ENCODE data around the gene GAD1. TPM values are rescaled to one million over a fixed set of nuclear protein-coding genes. Genes with fewer than 3 reads are reported as not detected.

Gene GAD1
- total and polyA plus RNA-seq, 10 of the 15 experiments (the other 5 are each of a cell fraction or from before 2014, with no cell fraction given), result 0.04 to 3.4 (median 0.42) TPM

GRCh38 chr2:170873035-170873692 is 56.5 kb downstream of the GAD1 start (continued):
- TF ChIP-seq, protein P1, sequence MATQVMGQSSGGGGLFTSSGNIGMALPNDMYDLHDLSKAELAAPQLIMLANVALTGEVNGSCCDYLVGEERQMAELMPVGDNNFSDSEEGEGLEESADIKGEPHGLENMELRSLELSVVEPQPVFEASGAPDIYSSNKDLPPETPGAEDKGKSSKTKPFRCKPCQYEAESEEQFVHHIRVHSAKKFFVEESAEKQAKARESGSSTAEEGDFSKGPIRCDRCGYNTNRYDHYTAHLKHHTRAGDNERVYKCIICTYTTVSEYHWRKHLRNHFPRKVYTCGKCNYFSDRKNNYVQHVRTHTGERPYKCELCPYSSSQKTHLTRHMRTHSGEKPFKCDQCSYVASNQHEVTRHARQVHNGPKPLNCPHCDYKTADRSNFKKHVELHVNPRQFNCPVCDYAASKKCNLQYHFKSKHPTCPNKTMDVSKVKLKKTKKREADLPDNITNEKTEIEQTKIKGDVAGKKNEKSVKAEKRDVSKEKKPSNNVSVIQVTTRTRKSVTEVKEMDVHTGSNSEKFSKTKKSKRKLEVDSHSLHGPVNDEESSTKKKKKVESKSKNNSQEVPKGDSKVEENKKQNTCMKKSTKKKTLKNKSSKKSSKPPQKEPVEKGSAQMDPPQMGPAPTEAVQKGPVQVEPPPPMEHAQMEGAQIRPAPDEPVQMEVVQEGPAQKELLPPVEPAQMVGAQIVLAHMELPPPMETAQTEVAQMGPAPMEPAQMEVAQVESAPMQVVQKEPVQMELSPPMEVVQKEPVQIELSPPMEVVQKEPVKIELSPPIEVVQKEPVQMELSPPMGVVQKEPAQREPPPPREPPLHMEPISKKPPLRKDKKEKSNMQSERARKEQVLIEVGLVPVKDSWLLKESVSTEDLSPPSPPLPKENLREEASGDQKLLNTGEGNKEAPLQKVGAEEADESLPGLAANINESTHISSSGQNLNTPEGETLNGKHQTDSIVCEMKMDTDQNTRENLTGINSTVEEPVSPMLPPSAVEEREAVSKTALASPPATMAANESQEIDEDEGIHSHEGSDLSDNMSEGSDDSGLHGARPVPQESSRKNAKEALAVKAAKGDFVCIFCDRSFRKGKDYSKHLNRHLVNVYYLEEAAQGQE (IDR thresholded peaks at IDR 0.05; ENCODE audit: low read depth, low read length), result no peak
- TF ChIP-seq CREM (IDR thresholded peaks at IDR 0.05; ENCODE audit: low read depth) (peak; percentile 59; the same call in 1 of the 2 replicates), GATAD2B (conservative IDR thresholded peaks at IDR 0.05; ENCODE audit: low read depth) (0 out of 2 replicates have a peak, but pooled peaks have one; percentile 37), YY1 (IDR thresholded peaks at IDR 0.05; ENCODE audit: low read depth, low read length) (peak; percentile 77), IKZF1 (conservative IDR thresholded peaks at IDR 0.05) (peak; percentile 54), IRF4 (IDR thresholded peaks at IDR 0.05; ENCODE audit: low read depth, low read length) (no peak), IKZF2 (IDR thresholded peaks at IDR 0.05) (0 out of 4 replicates have a peak, but pooled peaks have one; percentile 30 to 46), RAD21 (IDR thresholded peaks at IDR 0.05; ENCODE audit: insufficient read depth, low read depth, low read length) (peak; percentile 66), TCF3 (IDR thresholded peaks at IDR 0.05; ENCODE audit: borderline replicate concordance, insufficient read depth, low read depth, low read length) (0 out of 2 replicates have a peak, but pooled peaks have one; percentile 58), SMARCA5 (IDR thresholded peaks at IDR 0.05) (peak; percentile 68; the same call in 1 of the 2 replicates), CREB1 (IDR thresholded peaks at IDR 0.05; ENCODE audit: low read depth) (0 out of 2 replicates have a peak, but pooled peaks have one; percentile 11), FOXK2 (IDR thresholded peaks at IDR 0.05) (no peak), PBX3 (IDR thresholded peaks at IDR 0.05; ENCODE audit: insufficient replicate concordance, low read depth, low read length) (peak; percentile 40), CBFB (IDR thresholded peaks at IDR 0.05; ENCODE audit: low read depth) (no peak), RB1 (IDR thresholded peaks at IDR 0.05; ENCODE audit: borderline replicate concordance) (peak; percentile 28; the same call in 1 of the 2 replicates)
- TF ChIP-seq, protein P2, sequence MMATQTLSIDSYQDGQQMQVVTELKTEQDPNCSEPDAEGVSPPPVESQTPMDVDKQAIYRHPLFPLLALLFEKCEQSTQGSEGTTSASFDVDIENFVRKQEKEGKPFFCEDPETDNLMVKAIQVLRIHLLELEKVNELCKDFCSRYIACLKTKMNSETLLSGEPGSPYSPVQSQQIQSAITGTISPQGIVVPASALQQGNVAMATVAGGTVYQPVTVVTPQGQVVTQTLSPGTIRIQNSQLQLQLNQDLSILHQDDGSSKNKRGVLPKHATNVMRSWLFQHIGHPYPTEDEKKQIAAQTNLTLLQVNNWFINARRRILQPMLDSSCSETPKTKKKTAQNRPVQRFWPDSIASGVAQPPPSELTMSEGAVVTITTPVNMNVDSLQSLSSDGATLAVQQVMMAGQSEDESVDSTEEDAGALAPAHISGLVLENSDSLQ (IDR thresholded peaks at IDR 0.05), result peak; percentile 53
- TF ChIP-seq, protein P3, sequence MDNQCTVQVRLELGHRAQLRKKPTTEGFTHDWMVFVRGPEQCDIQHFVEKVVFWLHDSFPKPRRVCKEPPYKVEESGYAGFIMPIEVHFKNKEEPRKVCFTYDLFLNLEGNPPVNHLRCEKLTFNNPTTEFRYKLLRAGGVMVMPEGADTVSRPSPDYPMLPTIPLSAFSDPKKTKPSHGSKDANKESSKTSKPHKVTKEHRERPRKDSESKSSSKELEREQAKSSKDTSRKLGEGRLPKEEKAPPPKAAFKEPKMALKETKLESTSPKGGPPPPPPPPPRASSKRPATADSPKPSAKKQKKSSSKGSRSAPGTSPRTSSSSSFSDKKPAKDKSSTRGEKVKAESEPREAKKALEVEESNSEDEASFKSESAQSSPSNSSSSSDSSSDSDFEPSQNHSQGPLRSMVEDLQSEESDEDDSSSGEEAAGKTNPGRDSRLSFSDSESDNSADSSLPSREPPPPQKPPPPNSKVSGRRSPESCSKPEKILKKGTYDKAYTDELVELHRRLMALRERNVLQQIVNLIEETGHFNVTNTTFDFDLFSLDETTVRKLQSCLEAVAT (IDR thresholded peaks at IDR 0.05), result 0 out of 2 replicates have a peak, but pooled peaks have one; percentile 18
- TF ChIP-seq, protein P4, sequence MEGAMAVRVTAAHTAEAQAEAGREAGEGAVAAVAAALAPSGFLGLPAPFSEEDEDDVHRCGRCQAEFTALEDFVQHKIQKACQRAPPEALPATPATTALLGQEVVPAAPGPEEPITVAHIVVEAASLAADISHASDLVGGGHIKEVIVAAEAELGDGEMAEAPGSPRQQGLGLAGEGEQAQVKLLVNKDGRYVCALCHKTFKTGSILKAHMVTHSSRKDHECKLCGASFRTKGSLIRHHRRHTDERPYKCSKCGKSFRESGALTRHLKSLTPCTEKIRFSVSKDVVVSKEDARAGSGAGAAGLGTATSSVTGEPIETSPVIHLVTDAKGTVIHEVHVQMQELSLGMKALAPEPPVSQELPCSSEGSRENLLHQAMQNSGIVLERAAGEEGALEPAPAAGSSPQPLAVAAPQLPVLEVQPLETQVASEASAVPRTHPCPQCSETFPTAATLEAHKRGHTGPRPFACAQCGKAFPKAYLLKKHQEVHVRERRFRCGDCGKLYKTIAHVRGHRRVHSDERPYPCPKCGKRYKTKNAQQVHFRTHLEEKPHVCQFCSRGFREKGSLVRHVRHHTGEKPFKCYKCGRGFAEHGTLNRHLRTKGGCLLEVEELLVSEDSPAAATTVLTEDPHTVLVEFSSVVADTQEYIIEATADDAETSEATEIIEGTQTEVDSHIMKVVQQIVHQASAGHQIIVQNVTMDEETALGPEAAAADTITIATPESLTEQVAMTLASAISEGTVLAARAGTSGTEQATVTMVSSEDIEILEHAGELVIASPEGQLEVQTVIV (IDR thresholded peaks at IDR 0.05; ENCODE audit: borderline replicate concordance, partially characterized antibody), result no peak
